OCI-M2 (cell line): ENCODE measurements around the gene CPLX1.
"Not testable (repeated sequence)": the region's sequence is repeated elsewhere in the genome, so short reads cannot be mapped to it uniquely, and the experiment has no call there.

Source experiments
- DNase-seq: peaks from one replicate; lab custom pipeline; 2025; ENCODE audit not compliant: unreplicated experiment; lab: John Stamatoyannopoulos, UW

The CPLX1 gene

GRCh38 chr4:779555-779954 is 46.4 kb downstream of the CPLX1 start:
- DNase-seq, result no peak

- no peak for DNase-seq
These were observed 48.2 kb downstream of the CPLX1 start for GRCh38 chr4:777520-778262.

- DNase-seq, result no peak
These were observed 49.0 kb downstream of the CPLX1 start for GRCh38 chr4:776743-777441.

GRCh38 chr4:775485-775884 is 50.4 kb downstream of the CPLX1 start:
- not testable (repeated sequence) for DNase-seq

GRCh38 chr4:774419-775092 is 51.4 kb downstream of the CPLX1 start:
- DNase-seq, result not testable (repeated sequence)

- no peak for DNase-seq
These were observed 52.7 kb downstream of the CPLX1 start for GRCh38 chr4:773214-773613.

GRCh38 chr4:772776-773175 is 53.2 kb downstream of the CPLX1 start:
- no peak for DNase-seq

GRCh38 chr4:772118-772517 is 53.8 kb downstream of the CPLX1 start:
- DNase-seq, result no peak

- DNase-seq, result no peak
These were observed 54.5 kb downstream of the CPLX1 start for GRCh38 chr4:771464-771863.

GRCh38 chr4:770022-770421 is 55.9 kb downstream of the CPLX1 start:
- no peak for DNase-seq

GRCh38 chr4:769511-769910 is 56.4 kb downstream of the CPLX1 start:
- no peak for DNase-seq

GRCh38 chr4:768995-769394 is 56.9 kb downstream of the CPLX1 start:
- DNase-seq, result no peak

GRCh38 chr4:768076-768475 is 57.9 kb downstream of the CPLX1 start:
- DNase-seq, result no peak

GRCh38 chr4:766559-767283 is 59.2 kb downstream of the CPLX1 start:
- no peak for DNase-seq

- DNase-seq, result no peak
These were observed 59.8 kb downstream of the CPLX1 start for GRCh38 chr4:766152-766515.

GRCh38 chr4:764405-765169 is 61.3 kb downstream of the CPLX1 start:
- no peak for DNase-seq

GRCh38 chr4:763922-764321 is 62.0 kb downstream of the CPLX1 start:
- DNase-seq, result no peak

GRCh38 chr4:763191-763810 is 62.6 kb downstream of the CPLX1 start:
- DNase-seq, result no peak

GRCh38 chr4:762211-763190 is 63.4 kb downstream of the CPLX1 start:
- no peak for DNase-seq
